ENCODE measurements around the gene ADA.

GRCh38 chr20:44601801-44602204 is 49.7 kb downstream of the ADA start:
- TF ChIP-seq, protein P1, sequence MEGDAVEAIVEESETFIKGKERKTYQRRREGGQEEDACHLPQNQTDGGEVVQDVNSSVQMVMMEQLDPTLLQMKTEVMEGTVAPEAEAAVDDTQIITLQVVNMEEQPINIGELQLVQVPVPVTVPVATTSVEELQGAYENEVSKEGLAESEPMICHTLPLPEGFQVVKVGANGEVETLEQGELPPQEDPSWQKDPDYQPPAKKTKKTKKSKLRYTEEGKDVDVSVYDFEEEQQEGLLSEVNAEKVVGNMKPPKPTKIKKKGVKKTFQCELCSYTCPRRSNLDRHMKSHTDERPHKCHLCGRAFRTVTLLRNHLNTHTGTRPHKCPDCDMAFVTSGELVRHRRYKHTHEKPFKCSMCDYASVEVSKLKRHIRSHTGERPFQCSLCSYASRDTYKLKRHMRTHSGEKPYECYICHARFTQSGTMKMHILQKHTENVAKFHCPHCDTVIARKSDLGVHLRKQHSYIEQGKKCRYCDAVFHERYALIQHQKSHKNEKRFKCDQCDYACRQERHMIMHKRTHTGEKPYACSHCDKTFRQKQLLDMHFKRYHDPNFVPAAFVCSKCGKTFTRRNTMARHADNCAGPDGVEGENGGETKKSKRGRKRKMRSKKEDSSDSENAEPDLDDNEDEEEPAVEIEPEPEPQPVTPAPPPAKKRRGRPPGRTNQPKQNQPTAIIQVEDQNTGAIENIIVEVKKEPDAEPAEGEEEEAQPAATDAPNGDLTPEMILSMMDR (IDR thresholded peaks at IDR 0.05): no peak
- no peak for TF ChIP-seq POLR2A (IDR thresholded peaks at IDR 0.05)

Measured in Peyer's patch (tissue), 4 donors.